Activated T-helper 1 cell treated with Interleukin-2 at 50 U/mL for 16 hours (primary cell): ENCODE results near the gene LBH.

Experiments
- DNase-seq: peaks from one replicate; pipeline ENCODE4 v3.0.0-alpha.2; 2020; ENCODE audit warnings: low read depth

LBH gene

GRCh38 chr2:30235859-30236535, 4.7 kb downstream of the LBH start:
- DNase-seq = no peak

- no peak for DNase-seq
Observed at GRCh38 chr2:30236591-30237238, 5.4 kb downstream of the LBH start.

DNA sequence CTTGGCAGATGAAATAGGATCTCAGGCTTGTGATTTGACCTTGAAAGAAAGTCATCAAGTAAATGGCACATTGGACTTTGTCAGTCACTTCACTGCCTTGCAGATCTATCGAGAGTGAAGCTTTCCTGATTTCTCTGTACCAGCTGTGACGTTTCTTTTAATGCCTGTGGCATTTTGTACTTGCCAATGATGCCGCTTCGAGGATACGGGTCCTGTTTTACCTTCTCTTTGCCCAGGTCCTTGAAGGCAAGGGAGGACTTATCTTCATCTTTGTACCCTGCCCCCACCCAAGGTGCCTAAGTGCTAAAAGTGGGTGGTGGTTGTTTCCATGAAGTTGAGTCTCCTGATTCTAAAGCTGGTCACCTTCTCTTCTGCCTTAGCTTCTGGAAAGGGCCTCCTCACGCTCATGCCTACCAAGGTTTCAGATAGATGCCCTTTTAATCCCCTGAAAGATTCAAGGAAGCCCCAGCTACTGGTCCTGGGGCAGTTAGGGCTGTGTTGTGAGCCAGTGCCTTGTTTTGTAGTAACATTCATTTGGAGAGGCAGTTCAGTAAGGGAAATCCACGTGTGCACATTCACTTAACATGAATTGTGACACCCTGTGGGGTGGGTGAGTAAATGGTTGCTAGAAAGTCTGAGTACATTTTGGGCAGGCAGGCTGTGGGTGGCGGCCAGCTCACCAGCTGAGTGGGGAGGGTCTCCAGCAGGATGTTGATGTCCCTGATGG, 6.1 kb downstream of the LBH start:
- no peak for DNase-seq

- no peak for DNase-seq
Observed at GRCh38 chr2:30237966-30238800, 6.8 kb downstream of the LBH start.

- peak; percentile 51 for DNase-seq
Observed at GRCh38 chr2:30239308-30239985, 8.1 kb downstream of the LBH start.

DNA sequence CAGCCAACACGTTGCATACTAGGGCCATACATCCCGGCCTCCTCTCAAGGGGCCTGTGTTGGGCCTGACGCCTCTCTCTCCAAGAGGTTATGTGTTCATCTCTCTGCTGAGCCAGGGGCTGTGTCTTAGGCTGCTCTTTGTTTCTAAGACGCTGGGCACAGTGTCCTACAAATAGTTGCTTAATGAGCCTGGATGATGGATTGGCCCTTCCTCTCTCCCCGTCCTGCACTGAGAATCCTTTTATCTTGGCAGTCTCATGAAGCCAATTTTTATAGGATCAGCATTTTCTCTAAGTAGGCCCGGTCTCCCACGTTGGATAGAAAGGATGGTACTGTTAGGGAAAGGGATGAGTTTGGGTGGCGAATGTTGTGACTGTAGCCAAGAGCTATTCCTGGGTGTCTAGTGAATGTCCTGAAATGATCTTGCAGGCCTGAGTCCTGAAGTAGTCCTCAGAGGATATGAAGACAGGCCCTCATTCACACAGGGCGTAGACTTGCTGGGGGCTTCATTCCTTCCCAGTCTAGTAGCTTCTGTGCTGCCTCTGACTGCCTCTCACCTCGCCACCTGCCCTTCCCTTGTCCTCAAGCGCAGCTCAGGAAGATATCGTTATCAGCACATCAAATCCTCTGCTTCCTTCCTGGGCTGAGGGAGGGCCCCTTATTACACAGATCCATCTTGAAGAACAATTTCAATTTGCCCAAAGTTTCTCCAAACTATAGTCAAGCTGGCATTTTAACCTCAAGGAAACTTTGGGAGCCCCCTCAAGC, 8.8 kb downstream of the LBH start:
- DNase-seq = no peak

DNA sequence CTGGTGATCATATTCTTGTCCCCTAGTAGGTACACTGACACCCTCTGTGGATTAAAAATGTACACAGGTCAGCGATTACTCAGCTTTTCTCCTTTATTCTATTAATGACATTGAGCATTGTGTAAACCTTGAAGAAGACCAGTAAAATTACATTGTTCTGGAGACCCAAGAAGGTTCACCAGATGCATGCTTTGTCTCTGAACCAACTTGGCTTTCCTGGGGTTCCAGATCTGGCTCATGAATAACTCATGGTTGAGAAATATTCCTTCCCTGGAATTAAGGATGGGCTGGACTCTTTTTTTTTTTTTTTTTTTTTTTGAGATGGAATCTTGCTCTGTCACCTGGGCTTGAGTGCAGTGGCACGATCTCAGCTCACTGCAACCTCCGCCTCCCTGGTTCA, 11.9 kb downstream of the LBH start:
- DNase-seq = no peak

DNA sequence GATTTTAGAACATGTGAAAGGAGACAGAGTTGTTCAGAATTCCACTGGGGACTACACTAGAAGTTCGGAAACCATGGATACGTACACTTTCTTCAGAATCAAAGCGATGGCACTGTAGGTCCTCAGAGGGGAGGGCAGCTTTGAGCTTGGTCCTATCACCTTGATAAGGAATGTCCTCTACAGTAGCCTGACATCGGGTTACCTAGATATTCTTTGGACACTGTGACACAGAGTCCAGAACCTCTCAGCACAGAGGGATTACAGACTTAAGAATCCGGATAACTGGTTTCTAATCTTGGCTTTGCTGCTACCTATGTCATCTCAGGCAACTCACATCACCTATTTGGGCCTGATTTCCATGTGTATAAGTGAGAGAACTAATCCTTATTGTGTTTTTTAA, 14.0 kb downstream of the LBH start:
- no peak for DNase-seq

- no peak for DNase-seq
Observed at GRCh38 chr2:30248791-30249190, 17.5 kb downstream of the LBH start.

GRCh38 chr2:30249354-30249753, 18.0 kb downstream of the LBH start:
- DNase-seq = no peak

GRCh38 chr2:30250421-30250820, 19.1 kb downstream of the LBH start:
- DNase-seq = no peak

GRCh38 chr2:30252723-30253701, 21.7 kb downstream of the LBH start:
- DNase-seq = no peak

GRCh38 chr2:30253873-30254684, 22.7 kb downstream of the LBH start:
- no peak for DNase-seq

GRCh38 chr2:30254685-30255001, 23.3 kb downstream of the LBH start:
- no peak for DNase-seq

GRCh38 chr2:30255026-30255425, 23.7 kb downstream of the LBH start:
- DNase-seq = no peak

DNA sequence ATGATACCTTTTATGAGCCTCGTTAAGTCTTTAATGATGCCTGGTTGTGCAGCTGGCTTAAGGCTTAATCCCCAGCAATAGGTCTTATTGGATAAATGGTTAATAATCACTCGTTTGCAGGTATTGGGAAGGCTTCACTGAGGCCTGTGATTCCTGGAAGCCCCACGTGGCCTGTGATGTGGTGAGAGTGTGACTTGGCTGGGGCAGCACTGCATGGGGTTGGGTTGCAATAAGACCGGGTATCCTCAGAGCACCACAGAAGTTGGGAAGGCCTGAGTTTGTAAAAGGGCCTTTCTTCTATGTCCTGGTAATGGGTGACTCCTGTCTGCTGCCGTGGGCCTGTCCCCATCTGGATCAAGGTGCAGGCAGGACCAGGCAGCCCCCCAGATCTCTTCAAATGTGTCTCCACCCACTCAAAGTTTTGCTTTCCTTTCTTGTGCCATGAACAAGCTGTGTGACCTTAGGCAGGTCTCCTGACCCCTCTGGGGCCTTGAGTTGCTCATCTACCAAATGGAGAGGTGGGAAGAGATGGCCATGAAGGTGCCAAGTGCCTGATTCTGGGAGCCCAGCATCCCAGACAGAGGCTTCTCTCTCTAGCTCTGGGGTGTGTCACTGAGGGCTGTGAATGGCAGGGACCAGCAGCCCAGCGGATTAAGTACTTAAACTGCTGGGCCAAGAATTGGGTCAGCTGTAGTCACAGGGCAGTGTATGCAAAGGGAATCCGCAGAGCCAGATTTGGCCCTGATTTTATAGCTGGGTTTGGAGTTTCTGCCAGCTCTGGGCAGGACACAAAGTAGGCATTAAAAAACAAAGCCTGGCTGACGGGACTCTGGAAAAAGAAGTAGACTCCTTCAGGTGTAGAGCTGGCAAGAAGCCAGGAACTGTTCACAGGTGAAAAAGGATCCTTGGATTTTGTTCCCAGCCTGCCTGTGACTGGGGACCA, 24.4 kb downstream of the LBH start:
- no peak for DNase-seq

DNA sequence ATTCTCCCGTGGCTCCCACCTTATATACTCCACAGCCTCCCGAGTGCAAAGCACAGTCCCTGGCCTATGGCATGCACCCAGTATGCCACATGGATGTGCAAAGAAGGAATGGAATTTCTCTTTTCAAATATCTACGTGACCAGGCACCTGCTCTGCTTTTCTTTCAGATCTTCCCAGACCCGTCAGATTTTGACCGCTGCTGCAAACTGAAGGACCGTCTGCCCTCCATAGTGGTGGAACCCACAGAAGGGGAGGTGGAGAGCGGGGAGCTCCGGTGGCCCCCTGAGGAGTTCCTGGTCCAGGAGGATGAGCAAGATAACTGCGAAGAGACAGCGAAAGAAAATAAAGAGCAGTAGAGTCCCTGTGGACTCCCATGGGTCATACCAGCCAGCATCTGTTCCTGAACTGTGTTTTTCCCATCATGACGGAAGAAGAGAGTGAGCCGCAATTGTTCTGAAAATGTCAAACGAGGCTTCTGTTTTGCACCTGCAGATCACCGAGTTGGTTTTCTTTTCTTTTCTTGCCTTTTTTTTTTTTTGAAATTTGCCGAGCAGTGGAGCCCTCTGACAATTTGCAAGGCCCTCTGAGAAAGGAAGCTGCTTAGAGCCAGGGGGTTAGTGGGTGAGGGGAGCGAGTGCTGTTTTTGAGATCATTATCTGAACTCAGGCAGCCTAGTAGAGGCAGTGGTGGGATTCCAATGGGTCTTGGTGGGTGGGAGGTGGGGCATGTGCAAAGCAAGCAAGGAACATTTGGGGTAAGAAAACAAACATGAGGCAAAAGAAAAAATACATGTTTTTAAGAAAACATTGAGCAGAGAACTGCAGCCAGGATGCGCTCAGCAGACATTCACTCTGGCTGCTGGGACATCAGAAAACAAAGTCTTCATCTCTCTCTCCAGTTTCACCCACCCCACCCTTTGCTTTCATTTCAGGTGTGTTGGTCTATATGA, 26.2 kb downstream of the LBH start:
- no peak for DNase-seq
